GM18519 (cell line): ENCODE results near the gene CRIM1.

ENCODE experiments used
- ATAC-seq: cut with Tn5 transposase; IDR thresholded peaks from one replicate; pipeline ENCODE4 v1.9.1; 2021; ENCODE audit warnings: mild to moderate bottlenecking, moderate library complexity; ENCODE audit not compliant: unreplicated experiment, low FRiP score

CRIM1 gene

DNA sequence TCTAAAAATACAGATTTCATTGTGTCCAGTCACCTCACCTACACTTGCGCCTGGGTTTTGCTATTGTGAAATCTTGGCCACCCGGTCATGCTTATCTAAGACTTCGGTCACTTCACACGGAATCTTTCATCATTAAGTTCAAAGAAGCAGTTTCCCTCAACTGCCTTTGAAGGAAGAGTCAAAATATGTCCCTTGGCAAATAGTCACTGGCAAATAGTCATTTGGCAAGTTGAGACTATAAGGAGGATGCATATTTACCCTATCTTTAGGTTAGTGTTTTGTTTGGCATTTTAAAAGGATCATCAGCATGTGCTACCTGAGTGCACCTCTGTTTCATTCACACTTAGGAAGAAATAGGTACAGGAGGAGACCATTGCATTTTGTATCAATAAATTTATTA is 146.5 kb downstream of the CRIM1 start:
- ATAC-seq, result no peak

DNA sequence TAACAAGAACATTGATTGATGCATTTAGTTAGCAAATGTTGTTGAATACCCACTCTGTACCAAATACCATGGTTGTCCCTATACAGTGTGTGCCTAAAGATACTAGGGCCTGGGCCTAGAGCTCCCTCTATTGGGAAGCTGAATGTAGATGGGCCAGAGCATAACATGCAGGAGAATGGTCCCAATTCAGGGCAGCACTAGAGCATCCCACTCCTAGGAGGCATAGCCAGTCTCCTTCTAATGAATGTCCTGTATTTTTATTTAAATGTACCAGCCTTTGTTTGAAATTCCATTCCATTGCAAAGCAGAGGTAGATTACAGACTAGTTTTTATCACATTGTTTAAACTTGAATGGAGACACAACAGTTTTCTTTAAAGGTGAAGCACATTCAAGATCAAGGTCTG is 151.8 kb downstream of the CRIM1 start:
- peak; percentile 90 for ATAC-seq

DNA sequence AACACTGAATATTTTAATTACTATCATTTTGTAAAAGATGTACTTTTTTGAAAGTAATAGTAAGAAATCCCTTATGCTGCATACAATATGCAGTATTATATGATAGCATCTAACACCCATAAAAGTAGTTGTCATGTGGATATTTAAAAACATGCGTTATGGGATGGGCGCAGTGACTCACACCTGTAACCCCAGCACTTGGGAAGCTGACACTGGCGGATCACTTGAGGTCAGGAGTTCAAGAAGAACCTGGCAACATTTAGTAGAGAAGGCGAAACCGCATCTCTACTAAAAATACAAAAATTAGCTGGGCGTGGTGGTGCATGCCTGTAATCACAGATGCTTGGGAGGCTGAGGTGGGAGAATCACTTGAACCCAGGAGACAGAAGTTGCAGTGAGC is 153.5 kb downstream of the CRIM1 start:
- no peak for ATAC-seq

DNA sequence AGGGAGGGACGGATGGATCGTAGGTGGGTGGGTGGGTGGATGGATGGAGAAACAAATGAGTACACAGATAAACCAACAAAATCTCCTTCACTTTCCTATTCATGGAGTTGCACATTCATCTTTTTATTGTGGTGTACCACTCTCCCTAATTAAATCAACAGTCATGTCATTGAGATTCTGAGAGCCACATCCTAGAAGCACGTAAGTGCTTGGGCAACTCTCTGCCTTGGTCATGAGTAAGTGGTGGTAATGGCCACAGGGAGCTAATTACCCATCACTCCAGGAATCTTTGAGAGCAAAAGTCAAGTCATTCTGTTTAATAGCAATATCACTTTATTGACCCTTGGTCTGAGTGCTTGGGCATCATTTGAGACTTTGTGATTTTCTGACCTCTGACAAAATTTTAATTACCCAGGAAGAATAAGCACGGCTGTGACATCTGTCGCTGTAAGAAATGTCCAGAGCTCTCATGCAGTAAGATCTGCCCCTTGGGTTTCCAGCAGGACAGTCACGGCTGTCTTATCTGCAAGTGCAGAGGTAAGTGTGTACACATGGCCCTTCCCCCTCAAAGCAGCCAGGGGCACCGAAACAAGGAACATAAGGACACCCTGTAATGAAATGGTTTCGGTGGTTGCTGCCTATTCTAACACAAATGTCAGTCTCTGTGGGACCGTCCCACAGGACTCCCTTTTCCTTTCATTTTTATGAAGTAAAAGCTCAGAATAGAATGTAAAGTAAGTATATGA is 156.5 kb downstream of the CRIM1 start:
- no peak for ATAC-seq

DNA sequence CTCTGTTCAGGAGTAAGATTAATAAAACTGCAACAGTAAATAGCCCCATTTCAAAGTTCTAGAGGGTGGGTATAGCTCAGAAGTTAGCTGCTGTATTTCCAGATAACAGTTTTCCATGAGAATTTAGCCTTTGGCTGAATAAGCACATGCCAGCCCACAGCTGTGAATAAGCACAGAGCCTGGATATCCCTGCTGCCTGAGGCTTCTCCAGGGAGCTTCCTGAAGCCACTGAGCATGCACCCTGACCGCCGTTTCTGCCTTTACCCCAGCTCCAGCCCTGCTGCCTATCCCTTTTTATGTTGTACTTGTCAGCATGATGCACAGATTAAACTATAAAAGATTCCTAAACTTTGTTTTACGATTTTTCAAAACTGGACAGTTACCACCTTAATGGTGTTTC is 157.1 kb downstream of the CRIM1 start:
- ATAC-seq, result no peak

DNA sequence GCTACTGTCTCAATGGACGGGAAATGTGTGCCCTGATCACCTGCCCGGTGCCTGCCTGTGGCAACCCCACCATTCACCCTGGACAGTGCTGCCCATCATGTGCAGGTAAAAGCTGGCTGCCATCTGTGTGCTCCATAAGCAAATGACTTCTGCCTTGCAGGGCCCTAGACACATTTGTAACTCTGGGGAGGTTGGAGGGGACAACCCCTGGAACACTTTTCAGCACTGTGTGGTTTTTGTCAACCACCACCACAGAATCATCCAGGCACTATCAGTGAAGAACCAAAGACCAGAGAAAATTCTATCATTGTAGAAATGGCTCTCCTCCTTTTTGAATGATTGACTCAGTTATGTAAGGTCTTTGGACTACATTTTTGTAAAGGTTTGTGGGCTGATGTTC is 158.1 kb downstream of the CRIM1 start:
- ATAC-seq, result no peak

DNA sequence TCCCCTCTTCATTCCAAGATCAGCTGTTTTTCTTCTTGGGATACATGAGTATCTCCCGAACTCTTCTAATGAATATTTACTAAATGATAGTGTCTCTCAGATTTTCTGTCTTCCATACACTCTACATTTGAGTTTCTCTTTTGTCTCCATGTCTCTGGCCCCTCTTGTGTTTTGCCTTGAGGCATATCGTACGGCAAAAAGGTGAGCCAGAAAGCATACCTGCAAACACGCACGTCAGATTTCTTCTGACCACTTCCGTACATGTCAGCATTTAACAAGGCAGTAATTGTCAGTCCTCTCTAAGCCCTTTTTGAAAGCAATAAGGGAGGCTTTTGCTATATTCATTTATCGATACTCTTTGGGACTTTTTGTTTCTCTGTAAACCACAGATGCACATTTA is 160.0 kb downstream of the CRIM1 start:
- no peak for ATAC-seq

DNA sequence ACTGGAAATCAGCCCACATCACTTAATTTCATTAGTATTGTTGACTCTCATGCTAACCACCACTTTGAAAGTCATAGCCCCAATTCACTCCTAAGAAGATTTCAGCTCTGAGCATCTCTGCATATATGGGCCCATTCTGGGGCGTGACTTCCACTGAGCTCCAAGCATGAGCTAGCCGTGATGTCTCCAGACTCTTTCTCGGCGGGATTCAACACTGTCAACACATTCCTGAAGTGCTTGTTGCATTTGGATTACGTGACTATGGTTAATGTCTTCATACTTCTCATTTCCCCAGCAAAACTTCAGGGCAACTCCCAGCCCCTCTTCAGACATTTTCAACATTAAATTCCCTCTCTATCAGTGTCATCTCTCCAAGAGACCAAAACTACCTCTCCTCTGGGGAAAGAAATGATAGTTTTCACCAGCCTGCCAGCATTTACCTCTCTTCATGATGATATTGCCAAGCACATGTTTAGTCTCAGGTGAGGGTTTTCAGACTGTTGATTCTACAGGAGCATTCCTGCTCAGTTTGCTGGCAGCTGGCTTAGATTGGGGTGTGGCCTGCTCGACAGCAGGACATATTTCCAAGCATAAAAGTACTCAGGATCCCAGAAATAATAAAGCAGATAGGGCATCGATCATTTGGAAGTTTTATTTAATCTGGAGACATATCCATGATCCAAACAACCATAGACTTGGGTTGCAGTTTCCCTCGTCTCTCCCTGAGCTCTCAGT is 160.7 kb downstream of the CRIM1 start:
- no peak for ATAC-seq

DNA sequence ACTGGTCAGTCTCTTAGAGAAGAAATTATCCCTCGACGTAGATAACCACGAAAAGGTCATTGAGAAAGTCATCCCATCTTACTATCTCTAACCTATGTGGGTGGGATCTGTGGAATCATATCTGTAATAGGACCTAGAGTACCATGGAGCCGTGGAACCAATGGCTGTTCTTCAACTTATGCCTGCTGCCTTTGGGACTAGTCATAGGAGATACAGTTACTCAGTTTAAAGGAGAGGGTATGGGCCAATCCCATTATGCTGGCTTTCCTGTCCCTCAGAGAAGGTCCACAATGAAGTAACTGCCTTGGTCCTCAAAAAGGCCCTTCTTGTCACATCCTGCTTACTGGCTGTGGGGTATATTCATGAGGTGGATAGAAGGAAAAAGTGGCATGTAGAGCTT is 164.9 kb downstream of the CRIM1 start:
- no peak for ATAC-seq

DNA sequence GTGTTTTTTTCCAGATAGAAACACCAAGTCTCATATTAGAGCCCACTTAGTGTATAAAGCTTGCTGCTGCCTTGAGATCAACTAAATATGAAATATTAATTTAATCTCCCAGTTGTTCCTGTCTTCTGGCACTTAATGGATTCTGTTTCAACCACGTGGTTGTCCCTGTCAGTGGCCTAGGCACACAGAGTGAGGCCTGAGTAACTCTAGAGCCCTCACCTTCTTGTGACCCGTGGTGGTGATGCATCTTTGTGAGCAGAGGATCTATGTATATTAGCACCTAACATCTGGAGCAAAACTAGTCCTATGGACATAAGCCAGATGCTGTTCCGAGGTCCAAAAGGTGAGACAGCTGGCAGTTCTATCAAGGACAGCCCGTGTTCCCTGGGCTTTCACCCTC is 167.6 kb downstream of the CRIM1 start:
- no peak for ATAC-seq

DNA sequence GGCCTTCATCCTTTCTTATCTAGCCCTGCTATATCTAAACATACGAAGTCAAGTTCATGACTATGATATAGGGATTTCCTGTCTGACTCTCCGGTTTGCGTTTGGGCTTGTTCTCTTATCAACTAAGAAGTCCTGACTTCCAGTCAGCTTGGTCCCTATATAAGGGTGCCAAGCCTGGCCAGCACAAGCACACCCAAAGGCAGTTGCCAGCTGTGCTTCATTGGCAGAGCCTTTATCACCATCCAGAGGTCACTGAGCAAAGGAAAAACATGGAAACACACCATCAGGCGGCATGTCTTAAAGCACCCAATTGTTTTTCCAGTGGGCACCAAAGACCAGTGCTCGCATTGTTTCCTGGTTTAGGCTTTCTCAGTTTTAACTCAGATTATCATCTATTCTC is 169.7 kb downstream of the CRIM1 start:
- ATAC-seq, result no peak

DNA sequence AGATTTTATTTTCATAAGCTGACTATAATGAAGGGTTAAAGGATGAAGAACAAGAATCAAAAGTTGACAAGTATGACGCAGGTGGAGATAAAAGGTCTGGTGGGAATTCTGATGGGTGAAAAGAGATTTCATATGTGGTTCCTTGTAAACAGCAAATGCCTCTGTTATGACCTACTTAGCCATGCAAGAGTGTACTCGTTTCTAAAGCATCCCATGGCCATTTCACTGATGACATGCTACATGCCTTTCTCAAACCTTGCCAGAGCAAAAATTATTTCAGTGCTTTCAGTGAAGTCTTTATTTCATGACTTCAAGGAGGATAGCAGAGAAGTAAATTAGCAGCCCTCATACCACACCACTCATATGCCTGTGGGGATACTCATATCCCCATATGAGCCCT is 170.6 kb downstream of the CRIM1 start:
- no peak for ATAC-seq

DNA sequence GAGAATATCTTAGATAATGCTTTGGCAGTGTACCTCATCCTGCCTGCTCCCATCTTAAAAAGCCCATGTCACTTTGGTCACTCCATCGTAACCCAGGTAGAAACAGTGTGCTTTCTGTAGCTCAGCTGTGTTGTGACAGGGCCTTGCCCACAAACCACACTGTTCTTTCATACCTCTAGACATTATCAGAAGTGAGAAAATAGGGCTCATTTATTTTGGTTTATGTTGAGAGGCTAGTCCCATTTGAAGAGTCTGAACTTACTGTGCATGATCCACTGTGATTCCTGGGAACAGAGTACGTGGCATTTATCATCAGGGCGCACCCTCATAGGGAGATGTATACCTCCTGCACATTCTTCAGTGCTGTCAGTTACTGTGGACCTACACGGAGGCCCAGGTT is 172.7 kb downstream of the CRIM1 start:
- peak; percentile 48 for ATAC-seq

DNA sequence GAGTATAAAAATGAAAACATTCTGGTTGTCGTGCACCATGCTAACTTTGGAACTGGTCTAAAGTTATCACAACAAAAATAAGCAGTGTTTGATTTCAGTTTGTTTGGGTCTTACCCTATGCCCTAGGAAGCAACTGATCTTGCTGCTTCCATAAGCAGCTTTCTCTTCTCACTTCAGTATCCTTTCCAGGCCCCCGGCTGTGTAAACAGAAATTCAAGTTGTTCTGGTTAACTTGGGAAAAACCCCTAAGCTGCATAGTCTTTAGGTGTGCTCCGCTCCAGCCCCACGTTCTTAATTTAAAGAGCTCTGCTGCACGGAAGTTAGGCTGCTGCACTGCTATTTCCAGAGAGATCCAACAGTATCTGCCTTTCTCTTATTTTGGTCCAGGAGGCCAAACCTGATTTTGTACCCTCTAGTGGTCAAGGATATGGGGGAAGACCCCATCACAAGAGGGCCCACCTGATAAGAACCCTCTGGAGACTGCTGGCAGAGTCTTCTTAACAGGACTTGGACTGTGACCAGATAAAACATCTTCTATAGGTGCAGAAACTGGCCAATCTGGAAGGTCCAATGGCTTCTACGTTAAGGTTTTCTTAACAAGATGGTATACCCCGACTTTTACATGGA is 173.3 kb downstream of the CRIM1 start:
- ATAC-seq, result no peak

DNA sequence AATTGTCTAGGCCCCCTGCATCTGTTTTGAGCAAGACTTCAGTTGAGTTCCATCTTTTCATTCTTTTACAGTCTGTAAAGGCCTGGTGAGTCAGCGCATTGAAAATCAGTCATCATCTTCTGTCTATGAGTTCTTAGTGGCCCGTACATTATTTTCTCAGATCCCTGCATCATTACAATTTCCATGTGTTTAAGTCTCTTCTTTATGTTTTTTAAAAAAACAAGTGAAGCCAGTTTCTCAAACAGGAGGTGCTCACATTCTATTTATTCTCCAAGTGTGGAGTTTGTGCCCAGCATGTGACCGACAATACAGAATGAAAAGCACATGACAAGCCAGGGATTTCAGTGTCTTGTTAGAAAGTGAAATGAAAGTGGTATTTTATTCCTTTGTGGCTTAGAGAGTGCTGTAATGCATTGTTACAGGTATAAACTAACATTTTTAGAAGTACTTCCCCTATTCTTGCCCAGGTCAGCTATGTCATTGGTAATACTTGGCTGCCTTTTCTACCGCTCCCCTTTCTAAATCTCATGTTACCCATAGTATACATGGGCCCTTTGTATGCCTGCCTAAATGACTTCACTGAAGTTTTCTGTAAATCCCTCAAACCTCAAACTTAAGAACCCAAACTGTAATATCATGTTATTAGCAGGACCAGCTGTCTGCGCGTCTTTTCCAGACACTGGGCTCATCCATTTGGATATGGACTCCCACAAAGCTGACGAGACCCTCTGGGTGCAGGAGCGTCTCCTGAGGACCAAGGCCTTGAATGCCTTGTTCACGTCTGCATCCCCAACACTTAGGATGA is 174.8 kb downstream of the CRIM1 start:
- ATAC-seq, result peak; percentile 72

DNA sequence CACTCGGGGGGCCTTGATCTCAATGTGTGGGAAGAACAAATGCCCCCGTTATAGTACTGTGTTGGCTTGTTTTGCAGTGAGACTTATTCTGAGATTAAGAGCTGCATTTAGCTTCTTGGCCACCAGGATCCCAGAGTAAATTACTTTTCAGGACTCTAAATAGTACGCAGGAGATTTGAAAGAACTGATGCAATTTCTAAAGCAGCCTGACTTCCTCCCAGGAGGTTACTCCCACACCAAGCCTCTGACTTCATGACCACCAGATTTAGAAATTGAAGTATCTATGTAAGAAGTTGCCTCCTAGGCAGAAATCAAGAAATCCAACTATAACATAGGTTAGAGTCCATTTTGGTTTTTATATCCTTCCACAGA is 175.4 kb downstream of the CRIM1 start:
- no peak for ATAC-seq

DNA sequence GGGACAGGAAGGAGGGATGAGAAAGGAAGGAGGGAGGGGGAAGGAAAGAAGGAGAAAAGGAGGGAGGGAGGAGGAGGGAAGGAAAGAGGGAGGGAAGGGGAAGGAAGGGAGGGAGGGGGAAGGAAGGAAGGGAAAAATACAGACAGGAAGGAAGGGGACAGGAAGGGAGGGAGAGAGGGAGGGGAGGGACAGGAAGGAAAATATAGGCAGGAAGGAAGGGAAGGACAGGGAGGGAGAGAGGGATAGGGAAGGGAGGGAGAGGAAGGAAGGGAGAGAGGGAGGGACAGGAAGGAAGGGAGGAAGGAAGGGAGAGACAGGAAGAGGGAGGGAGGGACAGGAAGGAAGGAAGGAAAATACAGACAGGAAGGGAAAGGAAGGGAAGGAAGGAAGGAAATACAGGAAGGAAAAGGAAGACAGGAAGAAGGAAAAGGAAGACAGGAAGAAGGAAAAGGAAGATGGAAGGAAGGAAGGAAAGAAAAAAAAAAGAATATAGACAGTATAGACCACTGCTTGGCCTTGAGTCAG is 178.8 kb downstream of the CRIM1 start:
- no peak for ATAC-seq

DNA sequence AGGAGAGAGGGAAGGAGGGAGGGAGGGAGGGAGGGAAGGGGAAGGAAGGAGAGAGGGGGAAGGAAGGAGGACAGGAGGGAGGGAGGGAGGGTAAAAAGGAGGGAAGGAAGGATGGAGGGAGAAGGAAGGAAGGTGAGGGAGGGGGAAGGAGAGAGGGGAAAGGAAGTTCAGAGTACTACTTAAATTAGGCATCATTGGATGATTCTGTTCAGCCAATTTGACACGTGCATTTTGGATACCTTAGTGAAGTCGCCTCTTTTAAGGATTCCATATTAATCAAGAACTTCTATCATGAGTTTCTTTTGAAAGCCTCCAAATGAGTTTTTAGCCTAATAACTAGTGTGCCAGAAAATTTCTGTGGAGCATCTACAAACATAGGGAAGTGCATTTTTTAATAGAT is 179.5 kb downstream of the CRIM1 start:
- ATAC-seq, result no peak

DNA sequence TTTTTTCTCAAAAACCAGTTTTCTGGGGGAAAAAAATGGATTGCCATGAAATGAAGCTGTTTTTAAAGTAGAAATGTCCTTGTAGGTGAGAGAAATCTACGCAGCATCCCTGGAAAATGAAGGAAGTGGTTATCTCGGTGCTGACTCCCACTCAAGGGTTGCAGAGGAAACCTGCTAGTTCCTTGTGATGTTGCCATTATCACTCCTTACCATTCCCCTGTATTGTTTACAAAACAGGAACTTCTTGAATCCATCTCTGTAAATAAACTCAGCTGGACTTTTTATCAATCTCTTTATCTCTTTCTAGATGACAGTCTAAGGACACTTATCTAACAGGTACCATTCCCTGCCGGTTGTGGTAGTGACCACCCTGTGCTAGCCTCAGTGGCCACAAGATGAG is 181.2 kb downstream of the CRIM1 start:
- ATAC-seq, result no peak

DNA sequence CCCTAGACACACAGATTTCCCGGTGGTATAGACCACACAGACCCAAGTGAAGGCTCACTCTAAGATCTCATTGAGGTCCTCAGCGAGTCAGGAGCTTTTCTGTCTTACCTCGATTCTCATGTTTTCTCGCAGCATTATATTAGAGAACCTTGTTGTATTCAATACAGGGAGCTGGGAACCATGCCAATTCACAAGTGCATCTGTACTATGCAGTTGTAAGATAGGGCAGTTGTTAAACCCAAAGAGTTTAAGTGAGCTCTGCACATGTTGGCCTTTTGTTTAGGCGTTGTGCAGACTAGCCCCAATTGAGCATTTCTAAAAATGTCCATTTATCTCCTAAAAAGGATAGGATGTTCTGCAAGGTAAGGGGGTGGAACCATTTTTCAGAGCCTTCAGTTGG is 182.8 kb downstream of the CRIM1 start:
- ATAC-seq, result no peak

DNA sequence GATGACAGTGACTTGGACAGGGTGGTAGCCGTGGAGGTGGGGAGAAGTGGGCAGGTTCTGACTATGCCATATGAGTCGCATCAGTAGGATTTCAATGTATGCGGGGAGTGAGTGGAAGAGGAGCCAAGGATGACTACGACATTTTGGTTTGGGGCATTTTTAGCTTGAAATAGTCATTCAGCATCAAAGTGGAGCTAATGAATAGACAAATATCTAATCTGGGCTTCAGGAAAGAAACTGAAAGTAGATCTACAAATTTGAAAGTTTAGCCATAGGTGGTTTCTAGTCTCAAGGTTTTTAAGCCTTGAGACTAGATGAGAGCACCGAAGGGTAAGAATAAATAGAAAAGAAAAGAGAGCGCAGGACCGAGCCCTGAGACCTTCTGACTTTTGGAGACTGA is 184.1 kb downstream of the CRIM1 start:
- ATAC-seq, result no peak
